Mesodermal cell (in vitro differentiated cells): ENCODE measurements around the gene KRTAP12-3. TPM values are rescaled to one million over a fixed set of nuclear protein-coding genes. Genes with fewer than 3 reads are reported as not detected.
"Not testable (repeated sequence)": the region's sequence is repeated elsewhere in the genome, so short reads cannot be mapped to it uniquely, and the experiment has no call there.

Experiments used
- H3K27ac ChIP-seq: 2 replicates; pipeline ENCODE4 v1.7.0; 2013; ENCODE audit warnings: mild to moderate bottlenecking, low read depth, low read length, moderate library complexity; ENCODE audit not compliant: severe bottlenecking
- H3K36me3 ChIP-seq: 2 replicates; pipeline ENCODE4 v1.7.1; 2013; ENCODE audit warnings: mild to moderate bottlenecking, low read length, moderate library complexity; ENCODE audit not compliant: control insufficient read depth, insufficient read depth
- H3K4me1 ChIP-seq: one replicate; pipeline ENCODE4 v1.7.1; 2013; ENCODE audit warnings: mild to moderate bottlenecking, low read length; ENCODE audit not compliant: insufficient read depth, control insufficient read depth, poor library complexity, severe bottlenecking
- H3K4me3 ChIP-seq: 2 replicates; pipeline ENCODE4 v1.7.0; 2013; ENCODE audit warnings: low read length, control low read depth, mild to moderate bottlenecking; ENCODE audit not compliant: insufficient read depth, poor library complexity, severe bottlenecking; ENCODE audit errors: extremely low read depth
- H3K9me3 ChIP-seq: 2 replicates; pipeline ENCODE4 v1.7.1; 2013; ENCODE audit warnings: mild to moderate bottlenecking, low read length, moderate library complexity; ENCODE audit not compliant: control insufficient read depth
- WGBS, 2 experiments: methylation state at CpG; one replicate each; pipeline ENCODE4 v1.1.5; 2013; ENCODE audit warnings: missing lambda C conversion rate in 2 of 2; ENCODE audit not compliant: insufficient coverage in 2 of 2; 5-methylcytosine and 5-hydroxymethylcytosine counted together
- polyA plus RNA-seq, 2 experiments: library from polyadenylated mRNA; stranded (reverse); fragments of 50-300 nt; gene quantifications; one replicate each; pipeline ENCODE4 v1.2.3, GENCODE V29; 2013

Gene KRTAP12-3
- polyA plus RNA-seq (2013, experiment 1 of 2), result not detected
- polyA plus RNA-seq (2013, experiment 2 of 2), result not detected

- Histone ChIP-seq H3K4me3 (no peak within 1 kb of the TSS), H3K4me1 (peaks cover 7% of the 10 kb centered on the region), H3K9me3 (peaks cover 10% of the 10 kb centered on the region), H3K36me3 (no peaks in the 10 kb centered on the region), H3K27ac (no peak within 1 kb of the TSS)
- 88 to 94% methylated on average over 21 to 26 of the region's 26 CpGs for WGBS, 2 experiments
These were observed at the start of gene KRTAP12-3 for GRCh38 chr21:44657635-44658540. TSS of gene KRTAP12-3 (plus strand) at chr21:44657932. CDS start at chr21:44657980, 48 bp downstream.

GRCh38 chr21:44609193-44609592 lies 48.5 kb upstream of the KRTAP12-3 start:
- Histone ChIP-seq H3K27ac (no peak overlapping the region), H3K36me3 (no peaks in the 10 kb centered on the region), H3K4me3 (no peak overlapping the region), H3K4me1 (no peaks in the 10 kb centered on the region), H3K9me3 (peaks cover 27% of the 10 kb centered on the region)

GRCh38 chr21:44610157-44610843 lies 47.4 kb upstream of the KRTAP12-3 start:
- H3K4me1 ChIP-seq, H3K36me3 ChIP-seq, H3K27ac ChIP-seq, H3K4me3 ChIP-seq: not testable (repeated sequence)
- H3K9me3 ChIP-seq, result peaks cover 24% of the 10 kb centered on the region
- WGBS, 2 experiments, result 80 to 89% methylated on average over 7 of the region's 7 CpGs

GRCh38 chr21:44611551-44611950 lies 46.2 kb upstream of the KRTAP12-3 start:
- peaks cover 24% of the 10 kb centered on the region for H3K9me3 ChIP-seq
- H3K4me3 ChIP-seq, result no peak overlapping the region
- H3K4me1 ChIP-seq, result no peaks in the 10 kb centered on the region
- 94 to 96% methylated on average over 3 to 4 of the region's 4 CpGs for WGBS, 2 experiments
- no peak overlapping the region for H3K27ac ChIP-seq
- H3K36me3 ChIP-seq, result no peaks in the 10 kb centered on the region

GRCh38 chr21:44612029-44612486 lies 45.7 kb upstream of the KRTAP12-3 start, which contains the start of gene KRTAP10-8:
TSS of gene KRTAP10-8 (plus strand) at chr21:44612079. CDS start at chr21:44612101, 22 bp downstream.
- no peak within 1 kb of the TSS for H3K4me3 ChIP-seq
- no peak within 1 kb of the TSS for H3K27ac ChIP-seq
- H3K36me3 ChIP-seq, result no peaks in the 10 kb centered on the region
- H3K9me3 ChIP-seq, result peaks cover 24% of the 10 kb centered on the region
- WGBS, 2 experiments, result 82 to 98% methylated on average over 7 of the region's 8 CpGs
- H3K4me1 ChIP-seq, result no peaks in the 10 kb centered on the region

- Histone ChIP-seq H3K4me1 (no peaks in the 10 kb centered on the region), H3K27ac (no peak overlapping the region), H3K36me3 (no peaks in the 10 kb centered on the region), H3K4me3 (no peak overlapping the region), H3K9me3 (peaks cover 24% of the 10 kb centered on the region)
- WGBS, 2 experiments, result 88 to 93% methylated on average over 7 to 13 of the region's 13 CpGs
These were observed 45.0 kb upstream of the KRTAP12-3 start for GRCh38 chr21:44612669-44613229.

GRCh38 chr21:44613386-44614155 lies 44.2 kb upstream of the KRTAP12-3 start:
- Histone ChIP-seq H3K4me1 (no peaks in the 10 kb centered on the region), H3K27ac (no peak overlapping the region), H3K4me3 (no peak overlapping the region), H3K9me3 (peaks cover 24% of the 10 kb centered on the region), H3K36me3 (no peaks in the 10 kb centered on the region)
- 89 to 93% methylated on average over 21 to 22 of the region's 26 CpGs for WGBS, 2 experiments

- 91 to 92% methylated on average over 9 to 14 of the region's 20 CpGs for WGBS, 2 experiments
- Histone ChIP-seq H3K4me1 (no peaks in the 10 kb centered on the region), H3K9me3 (peaks cover 20% of the 10 kb centered on the region)
These were observed 43.5 kb upstream of the KRTAP12-3 start for GRCh38 chr21:44614161-44614631.

GRCh38 chr21:44614961-44615391 lies 42.8 kb upstream of the KRTAP12-3 start:
- H3K9me3 ChIP-seq, result peaks cover 25% of the 10 kb centered on the region
- H3K4me1 ChIP-seq, result no peaks in the 10 kb centered on the region
- WGBS, 2 experiments, result 94 to 95% methylated on average over 24 to 28 of the region's 28 CpGs
- H3K36me3 ChIP-seq, result no peaks in the 10 kb centered on the region
- H3K27ac ChIP-seq, result no peak overlapping the region
- no peak overlapping the region for H3K4me3 ChIP-seq

More at GRCh38 chr21:44614161-44614631, 43.5 kb upstream of the KRTAP12-3 start:
- no peak overlapping the region for H3K4me3 ChIP-seq
- H3K27ac ChIP-seq, result no peak overlapping the region
- no peaks in the 10 kb centered on the region for H3K36me3 ChIP-seq

GRCh38 chr21:44615466-44615865 lies 42.3 kb upstream of the KRTAP12-3 start:
- Histone ChIP-seq H3K9me3 (peaks cover 24% of the 10 kb centered on the region), H3K36me3 (no peaks in the 10 kb centered on the region), H3K4me1 (no peaks in the 10 kb centered on the region), H3K27ac (no peak overlapping the region), H3K4me3 (no peak overlapping the region)
- 93 to 94% methylated on average over 2 to 3 of the region's 8 CpGs for whole genome bisulfite sequencing, 2 experiments
